ENCODE measurements around the gene PTCD3. TPM values are rescaled to one million over a fixed set of nuclear protein-coding genes. Genes with fewer than 3 reads are reported as not detected.

The PTCD3 gene
- total and polyA plus RNA-seq, 2 of the 4 experiments (the other 2 are of a cell fraction): 44.0 to 48.9 TPM

DNA sequence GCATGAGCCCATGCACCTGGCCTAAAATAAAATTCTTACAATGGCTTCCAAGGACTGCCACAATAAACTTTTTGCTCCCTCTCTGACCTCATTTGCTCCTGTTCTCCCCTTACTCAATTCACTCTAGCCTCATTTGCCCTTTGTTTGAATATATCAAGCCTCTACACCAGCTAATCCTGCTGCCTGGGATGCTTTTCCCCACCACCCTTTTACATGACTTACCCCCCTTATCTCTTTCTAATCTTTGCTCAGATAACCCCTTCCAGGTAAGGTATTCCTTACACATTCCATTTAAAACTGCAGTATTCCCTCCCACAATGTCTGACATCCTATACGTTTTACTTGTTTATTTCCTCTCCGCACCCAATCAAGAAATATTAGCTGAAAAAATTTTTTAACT is 66.6 kb downstream of the PTCD3 start:
- no peak overlapping the region for H2BK20ac ChIP-seq (ENCODE audit: low read depth, low read length)
- intact Hi-C loops (cut with micrococcal nuclease) (no loop called here), dilution Hi-C loops (cut with HindIII; ENCODE audit: low sequenced_read_pairs, unreplicated experiment) (no loop called here), in situ Hi-C loops (cut with MboI; ENCODE audit: low sequenced_read_pairs) (no loop called here)
- DNase-seq: no peak
- H3K9me3 ChIP-seq (ENCODE audit: control insufficient read depth, insufficient read depth, low read length): no peaks in the 10 kb centered on the region
- H4K5ac ChIP-seq (ENCODE audit: low read depth, low read length): no peak overlapping the region
- H2AFZ ChIP-seq (replicated peaks; ENCODE audit: low read length, poor library complexity): no peak overlapping the region
- H3K4me3 ChIP-seq (ENCODE audit: insufficient read depth, low read depth, low read length): no peak overlapping the region
- H3K79me1 ChIP-seq (ENCODE audit: low read depth in 1 of 2, low read length in 2 of 2): peaks cover 13 to 19% of the 10 kb centered on the region in 2 experiments
- H3K14ac ChIP-seq (replicated peaks; ENCODE audit: low read depth, low read length): no peak overlapping the region
- H3K4ac ChIP-seq (ENCODE audit: low read depth, low read length): no peak overlapping the region
- H3K4me2 ChIP-seq (ENCODE audit: low read depth, low read length): no peak overlapping the region
- no peaks in the 10 kb centered on the region for H4K20me1 ChIP-seq (ENCODE audit: insufficient read depth, low read length)
- no peak for ATAC-seq (ENCODE audit: low read depth)
- CTCF ChIA-PET: no interaction called here
- H2BK15ac ChIP-seq (ENCODE audit: low read depth, low read length): no peak overlapping the region
- H3K9ac ChIP-seq (ENCODE audit: low read depth, low read length): no peak overlapping the region
- H4K91ac ChIP-seq (ENCODE audit: insufficient read depth, low read depth, low read length): no peak overlapping the region
- no peak overlapping the region for H3K23ac ChIP-seq (ENCODE audit: low read depth, low read length)
- no peak overlapping the region for H2BK120ac ChIP-seq (ENCODE audit: low read depth, low read length)
- peaks cover 30% of the 10 kb centered on the region for H3K36me3 ChIP-seq (ENCODE audit: control insufficient read depth, insufficient read depth, low read length)
- no peak for TF ChIP-seq MAFK (IDR thresholded peaks at IDR 0.05; ENCODE audit: low read depth, low read length)
- TF ChIP-seq, protein P1, sequence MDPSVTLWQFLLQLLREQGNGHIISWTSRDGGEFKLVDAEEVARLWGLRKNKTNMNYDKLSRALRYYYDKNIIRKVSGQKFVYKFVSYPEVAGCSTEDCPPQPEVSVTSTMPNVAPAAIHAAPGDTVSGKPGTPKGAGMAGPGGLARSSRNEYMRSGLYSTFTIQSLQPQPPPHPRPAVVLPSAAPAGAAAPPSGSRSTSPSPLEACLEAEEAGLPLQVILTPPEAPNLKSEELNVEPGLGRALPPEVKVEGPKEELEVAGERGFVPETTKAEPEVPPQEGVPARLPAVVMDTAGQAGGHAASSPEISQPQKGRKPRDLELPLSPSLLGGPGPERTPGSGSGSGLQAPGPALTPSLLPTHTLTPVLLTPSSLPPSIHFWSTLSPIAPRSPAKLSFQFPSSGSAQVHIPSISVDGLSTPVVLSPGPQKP (IDR thresholded peaks at IDR 0.05; ENCODE audit: borderline replicate concordance, low read depth, low read length): no peak
- TF ChIP-seq MAZ (IDR thresholded peaks at IDR 0.05; ENCODE audit: borderline replicate concordance, low read depth, low read length): no peak
- TF ChIP-seq RCOR1 (IDR thresholded peaks at IDR 0.05; ENCODE audit: insufficient replicate concordance, low read length): no peak
- no peak for TF ChIP-seq BHLHE40 (IDR thresholded peaks at IDR 0.05; ENCODE audit: low read depth, low read length)
- TF ChIP-seq NFE2L2 (IDR thresholded peaks at IDR 0.05; ENCODE audit: low read depth, low read length): no peak
- no peak for TF ChIP-seq FOS (IDR thresholded peaks at IDR 0.05; ENCODE audit: low read depth, low read length)
- TF ChIP-seq CEBPB (IDR thresholded peaks at IDR 0.05; ENCODE audit: low read depth, low read length): no peak
- no peak for TF ChIP-seq RAD21 (IDR thresholded peaks at IDR 0.05; ENCODE audit: low read length)
- no peak for TF ChIP-seq SMC3 (IDR thresholded peaks at IDR 0.05; ENCODE audit: low read depth, low read length)
- no peak for TF ChIP-seq CHD1 (IDR thresholded peaks at IDR 0.05; ENCODE audit: low read depth, low read length)
- TF ChIP-seq RFX5 (IDR thresholded peaks at IDR 0.05; ENCODE audit: low read depth, low read length): no peak
- no peak for TF ChIP-seq MXI1 (IDR thresholded peaks at IDR 0.05; ENCODE audit: borderline replicate concordance, low read depth, low read length)
- TF ChIP-seq, protein P2, sequence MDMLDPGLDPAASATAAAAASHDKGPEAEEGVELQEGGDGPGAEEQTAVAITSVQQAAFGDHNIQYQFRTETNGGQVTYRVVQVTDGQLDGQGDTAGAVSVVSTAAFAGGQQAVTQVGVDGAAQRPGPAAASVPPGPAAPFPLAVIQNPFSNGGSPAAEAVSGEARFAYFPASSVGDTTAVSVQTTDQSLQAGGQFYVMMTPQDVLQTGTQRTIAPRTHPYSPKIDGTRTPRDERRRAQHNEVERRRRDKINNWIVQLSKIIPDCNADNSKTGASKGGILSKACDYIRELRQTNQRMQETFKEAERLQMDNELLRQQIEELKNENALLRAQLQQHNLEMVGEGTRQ (IDR thresholded peaks at IDR 0.05; ENCODE audit: low read depth, low read length): no peak
- TF ChIP-seq, protein P3, sequence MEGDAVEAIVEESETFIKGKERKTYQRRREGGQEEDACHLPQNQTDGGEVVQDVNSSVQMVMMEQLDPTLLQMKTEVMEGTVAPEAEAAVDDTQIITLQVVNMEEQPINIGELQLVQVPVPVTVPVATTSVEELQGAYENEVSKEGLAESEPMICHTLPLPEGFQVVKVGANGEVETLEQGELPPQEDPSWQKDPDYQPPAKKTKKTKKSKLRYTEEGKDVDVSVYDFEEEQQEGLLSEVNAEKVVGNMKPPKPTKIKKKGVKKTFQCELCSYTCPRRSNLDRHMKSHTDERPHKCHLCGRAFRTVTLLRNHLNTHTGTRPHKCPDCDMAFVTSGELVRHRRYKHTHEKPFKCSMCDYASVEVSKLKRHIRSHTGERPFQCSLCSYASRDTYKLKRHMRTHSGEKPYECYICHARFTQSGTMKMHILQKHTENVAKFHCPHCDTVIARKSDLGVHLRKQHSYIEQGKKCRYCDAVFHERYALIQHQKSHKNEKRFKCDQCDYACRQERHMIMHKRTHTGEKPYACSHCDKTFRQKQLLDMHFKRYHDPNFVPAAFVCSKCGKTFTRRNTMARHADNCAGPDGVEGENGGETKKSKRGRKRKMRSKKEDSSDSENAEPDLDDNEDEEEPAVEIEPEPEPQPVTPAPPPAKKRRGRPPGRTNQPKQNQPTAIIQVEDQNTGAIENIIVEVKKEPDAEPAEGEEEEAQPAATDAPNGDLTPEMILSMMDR (conservative IDR thresholded peaks at IDR 0.05; ENCODE audit: low read depth, low read length): no peak
- no peak for TF ChIP-seq POLR2A (IDR thresholded peaks at IDR 0.05; ENCODE audit: low read depth, low read length)
- H3K18ac ChIP-seq (ENCODE audit: low read depth, low read length): no peak overlapping the region
- H2BK5ac ChIP-seq (ENCODE audit: low read depth, low read length, poor library complexity, severe bottlenecking): no peak overlapping the region
- no CpG with 5 or more reads among the region's 2 CpGs for WGBS, 2 experiments (ENCODE audit: extremely low coverage in 2 of 2, insufficient read length in 1 of 2)
- BruUV-seq (replicated peaks): no TSS peak
- no peak overlapping the region for H4K8ac ChIP-seq (ENCODE audit: low read depth in 2 of 2, low read length in 2 of 2)
- H3K4me1 ChIP-seq (ENCODE audit: control insufficient read depth, insufficient read depth, low read length): 0 out of 2 replicates have a peak, but pooled peaks cover 1% of the 10 kb centered on the region
- no peak overlapping the region for H2AK5ac ChIP-seq (ENCODE audit: low read depth, low read length)
- H3K27ac ChIP-seq (ENCODE audit: insufficient read depth, low read length): no peak overlapping the region
- no peak overlapping the region for H2AK9ac ChIP-seq (replicated peaks; ENCODE audit: low read depth, low read length, poor library complexity)
- no peak overlapping the region for H3K56ac ChIP-seq (ENCODE audit: extremely low read depth, insufficient read depth, low read length)
- POLR2A ChIA-PET (ENCODE audit: unreplicated experiment): no interaction called here
- H3K27me3 ChIP-seq (ENCODE audit: control insufficient read depth, insufficient read depth, low read length): no peaks in the 10 kb centered on the region
- H3K9me1 ChIP-seq (ENCODE audit: insufficient read depth, low read length): no peaks in the 10 kb centered on the region
